ENCODE measurements around the gene METAP1. TPM values are rescaled to one million over a fixed set of nuclear protein-coding genes. Genes with fewer than 3 reads are reported as not detected.

Gene METAP1
- polyA plus RNA-seq, 3 donors = 15.9 to 21.7 (median 20.6) TPM

DNA sequence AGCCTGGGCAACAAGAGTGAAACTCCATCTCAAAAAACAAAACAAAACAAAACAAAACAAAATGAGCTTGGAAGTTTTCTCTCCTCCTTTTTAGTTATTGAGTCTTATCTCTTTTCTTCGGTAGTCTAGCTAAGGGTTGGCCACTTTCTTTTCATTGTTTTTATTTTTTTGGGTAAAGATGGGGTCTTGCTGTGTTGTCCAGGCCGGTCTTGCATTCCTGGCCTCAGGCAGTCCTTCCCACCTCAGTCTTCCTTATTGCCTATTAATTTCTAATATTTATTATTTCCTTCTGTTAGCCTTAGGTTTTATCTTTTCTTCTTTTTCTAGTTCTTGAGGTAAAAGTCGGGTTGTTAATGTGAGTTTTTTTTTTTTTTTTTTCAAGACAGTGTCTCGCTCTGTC lies 16.4 kb downstream of the METAP1 start:
- peaks cover 15 to 34% (median 24%) of the 10 kb centered on the region in 7 donors for H3K9me3 Mint-ChIP-seq
- DNase-seq = no peak
- Histone ChIP-seq H3K4me1 (ENCODE audit: control insufficient read depth in 1 of 2, insufficient read depth in 2 of 2, low read length in 2 of 2) (no peaks in the 10 kb centered on the region), H3K4me3 (replicated peaks in 1 of 3; ENCODE audit: low read depth in 2 of 3, low read length in 3 of 3) (no peak overlapping the region), H3K9me3 (replicated peaks in 1 of 2; ENCODE audit: control insufficient read depth in 1 of 2, insufficient read depth in 1 of 2, low read length in 2 of 2) (peaks cover 10 to 21% of the 10 kb centered on the region in 2 donors), H4K20me1 (ENCODE audit: insufficient read depth, low read length) (peaks cover 25% of the 10 kb centered on the region), H3K27ac (ENCODE audit: low read depth in 1 of 2, low read length in 2 of 2) (no peak overlapping the region), H3K27me3 (ENCODE audit: control insufficient read depth in 2 of 2, insufficient read depth in 2 of 2, low read length in 2 of 2) (no peaks in the 10 kb centered on the region), H3K4me2 (replicated peaks; ENCODE audit: extremely low read depth, low read length, poor library complexity, severe bottlenecking) (no peak overlapping the region), H2AFZ (ENCODE audit: insufficient read depth, low read depth, low read length, poor library complexity, severe bottlenecking) (no peak overlapping the region), H3K79me2 (ENCODE audit: insufficient read depth, low read length) (peaks cover 95% of the 10 kb centered on the region), H3K9ac (ENCODE audit: insufficient read depth, low read length, poor library complexity, severe bottlenecking) (no peak overlapping the region), H3K36me3 (replicated peaks in 1 of 2; ENCODE audit: control insufficient read depth in 1 of 2, insufficient read depth in 2 of 2, low read length in 2 of 2) (peaks cover 0 to 4% of the 10 kb centered on the region in 2 donors)
- TF ChIP-seq, protein P1, sequence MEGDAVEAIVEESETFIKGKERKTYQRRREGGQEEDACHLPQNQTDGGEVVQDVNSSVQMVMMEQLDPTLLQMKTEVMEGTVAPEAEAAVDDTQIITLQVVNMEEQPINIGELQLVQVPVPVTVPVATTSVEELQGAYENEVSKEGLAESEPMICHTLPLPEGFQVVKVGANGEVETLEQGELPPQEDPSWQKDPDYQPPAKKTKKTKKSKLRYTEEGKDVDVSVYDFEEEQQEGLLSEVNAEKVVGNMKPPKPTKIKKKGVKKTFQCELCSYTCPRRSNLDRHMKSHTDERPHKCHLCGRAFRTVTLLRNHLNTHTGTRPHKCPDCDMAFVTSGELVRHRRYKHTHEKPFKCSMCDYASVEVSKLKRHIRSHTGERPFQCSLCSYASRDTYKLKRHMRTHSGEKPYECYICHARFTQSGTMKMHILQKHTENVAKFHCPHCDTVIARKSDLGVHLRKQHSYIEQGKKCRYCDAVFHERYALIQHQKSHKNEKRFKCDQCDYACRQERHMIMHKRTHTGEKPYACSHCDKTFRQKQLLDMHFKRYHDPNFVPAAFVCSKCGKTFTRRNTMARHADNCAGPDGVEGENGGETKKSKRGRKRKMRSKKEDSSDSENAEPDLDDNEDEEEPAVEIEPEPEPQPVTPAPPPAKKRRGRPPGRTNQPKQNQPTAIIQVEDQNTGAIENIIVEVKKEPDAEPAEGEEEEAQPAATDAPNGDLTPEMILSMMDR (IDR thresholded peaks at IDR 0.05) = no peak
- H3K27ac Mint-ChIP-seq = peak overlapping the region in 1 of 7 donors; percentile 54
- peaks cover 20 to 41% of the 10 kb centered on the region in 2 donors for H3K36me3 Mint-ChIP-seq
- no peak overlapping the region for H3K4me3 Mint-ChIP-seq
- WGBS (ENCODE audit: insufficient coverage) = 100% methylated on average over 1 of the region's 4 CpGs
- H3K4me1 Mint-ChIP-seq = peaks cover 13% of the 10 kb centered on the region
- no peaks in the 10 kb centered on the region for H3K27me3 Mint-ChIP-seq (ENCODE audit: low read depth in 3 of 3)
- intact Hi-C loops (cut with micrococcal nuclease) = no loop called here

DNA sequence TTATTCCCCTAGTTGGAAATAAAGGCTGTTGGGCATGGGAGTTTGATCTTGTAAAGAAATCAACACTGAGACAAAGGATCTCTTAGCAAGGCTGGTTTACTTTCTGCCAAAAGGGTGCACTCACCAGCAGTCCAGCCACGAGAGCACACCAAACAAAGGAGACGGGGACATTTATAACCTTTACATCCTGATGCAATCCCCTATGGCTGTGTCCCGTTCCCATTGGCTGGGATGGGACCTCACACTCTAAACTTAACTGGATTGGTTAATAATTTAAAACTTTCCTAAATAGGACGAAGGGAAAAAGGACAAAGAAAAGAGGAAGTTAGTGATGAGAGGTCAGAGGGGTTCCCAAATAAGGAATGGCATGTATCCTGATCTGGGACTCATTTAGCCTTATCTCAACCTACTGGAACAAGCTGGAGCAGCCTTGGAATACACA lies 17.9 kb downstream of the METAP1 start:
- H3K4me1 Mint-ChIP-seq = peaks cover 13% of the 10 kb centered on the region
- no peak overlapping the region for H3K4me2 ChIP-seq (replicated peaks; ENCODE audit: extremely low read depth, low read length, poor library complexity, severe bottlenecking)
- WGBS (ENCODE audit: insufficient coverage) = 80% methylated on average over 1 of the region's 4 CpGs
- peaks cover 23 to 38% of the 10 kb centered on the region in 2 donors for H3K36me3 Mint-ChIP-seq
- no peak overlapping the region for H3K9ac ChIP-seq (ENCODE audit: insufficient read depth, low read length, poor library complexity, severe bottlenecking)
- H3K27me3 Mint-ChIP-seq (ENCODE audit: low read depth in 3 of 3) = no peaks in the 10 kb centered on the region
- H3K27me3 ChIP-seq (ENCODE audit: control insufficient read depth in 2 of 2, insufficient read depth in 2 of 2, low read length in 2 of 2) = no peaks in the 10 kb centered on the region
- no peak for DNase-seq
- H3K9me3 Mint-ChIP-seq = peaks cover 17 to 39% (median 31%) of the 10 kb centered on the region in 7 donors
- peaks cover 10 to 24% of the 10 kb centered on the region in 2 donors for H3K9me3 ChIP-seq (replicated peaks in 1 of 2; ENCODE audit: control insufficient read depth in 1 of 2, insufficient read depth in 1 of 2, low read length in 2 of 2)
- no peak overlapping the region for H3K27ac Mint-ChIP-seq
- H3K27ac ChIP-seq (ENCODE audit: low read depth in 1 of 2, low read length in 2 of 2) = no peak overlapping the region
- no peak overlapping the region for H2AFZ ChIP-seq (ENCODE audit: insufficient read depth, low read depth, low read length, poor library complexity, severe bottlenecking)
- TF ChIP-seq, protein P1 (IDR thresholded peaks at IDR 0.05) = no peak
- intact Hi-C loops (cut with micrococcal nuclease) = no loop called here
- H3K4me1 ChIP-seq (ENCODE audit: control insufficient read depth in 1 of 2, insufficient read depth in 2 of 2, low read length in 2 of 2) = no peaks in the 10 kb centered on the region
- H3K4me3 Mint-ChIP-seq = no peak overlapping the region
- H3K36me3 ChIP-seq (replicated peaks in 1 of 2; ENCODE audit: control insufficient read depth in 1 of 2, insufficient read depth in 2 of 2, low read length in 2 of 2) = peaks cover 0 to 10% of the 10 kb centered on the region in 2 donors
- peaks cover 95% of the 10 kb centered on the region for H3K79me2 ChIP-seq (ENCODE audit: insufficient read depth, low read length)
- H3K4me3 ChIP-seq (replicated peaks in 1 of 3; ENCODE audit: low read depth in 2 of 3, low read length in 3 of 3) = no peak overlapping the region
- H4K20me1 ChIP-seq (ENCODE audit: insufficient read depth, low read length) = peaks cover 14% of the 10 kb centered on the region

Data from CD14-positive monocyte (primary cell).